Retina (tissue), 1 donor: ENCODE data around the gene DOCK8.

ENCODE experiments used
- DNase-seq: peaks from one replicate; pipeline ENCODE4 v3.0.0-alpha.2; 2016

The DOCK8 gene

DNA sequence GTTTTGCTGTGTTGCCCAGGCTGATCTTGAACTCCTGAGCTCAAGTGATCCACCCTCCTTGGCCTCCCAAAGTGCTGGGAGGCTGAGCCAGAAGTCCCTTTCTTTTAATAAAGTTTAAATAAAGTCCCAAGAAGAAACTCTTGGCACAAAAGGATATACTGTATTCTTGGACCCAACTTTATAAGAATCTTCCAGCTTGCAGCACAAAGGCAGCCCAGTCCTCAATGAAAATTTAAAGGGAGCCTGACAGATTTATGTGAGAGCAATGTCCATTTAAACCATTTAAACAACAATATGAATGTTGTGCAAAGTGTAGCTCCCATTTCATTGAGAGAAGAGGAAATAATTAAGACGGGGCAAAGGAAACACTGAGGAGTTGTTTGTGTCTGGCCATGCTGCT, 217.0 kb downstream of the DOCK8 start:
- no peak for DNase-seq

GRCh38 chr9:436482-436881, 221.8 kb downstream of the DOCK8 start:
- DNase-seq: no peak

DNA sequence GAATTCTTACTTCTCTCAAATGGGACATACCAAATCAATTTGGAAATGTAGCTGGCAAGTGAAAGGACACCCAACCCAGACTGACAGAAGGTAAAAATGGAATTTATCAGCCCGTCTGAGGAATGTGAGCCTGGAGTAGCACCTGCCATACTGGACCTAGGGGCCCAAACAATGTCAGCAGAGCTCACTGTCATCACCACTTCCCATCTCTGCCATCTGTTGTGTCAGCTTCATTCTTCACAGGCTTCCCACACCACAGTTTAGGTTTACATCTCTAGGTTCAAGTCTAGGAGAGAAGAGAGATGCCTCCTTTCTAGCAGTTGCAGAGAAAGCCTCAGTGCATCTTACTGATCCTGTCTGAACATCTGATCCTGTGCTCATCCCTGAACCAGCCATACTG, 222.4 kb downstream of the DOCK8 start:
- DNase-seq: no peak

DNA sequence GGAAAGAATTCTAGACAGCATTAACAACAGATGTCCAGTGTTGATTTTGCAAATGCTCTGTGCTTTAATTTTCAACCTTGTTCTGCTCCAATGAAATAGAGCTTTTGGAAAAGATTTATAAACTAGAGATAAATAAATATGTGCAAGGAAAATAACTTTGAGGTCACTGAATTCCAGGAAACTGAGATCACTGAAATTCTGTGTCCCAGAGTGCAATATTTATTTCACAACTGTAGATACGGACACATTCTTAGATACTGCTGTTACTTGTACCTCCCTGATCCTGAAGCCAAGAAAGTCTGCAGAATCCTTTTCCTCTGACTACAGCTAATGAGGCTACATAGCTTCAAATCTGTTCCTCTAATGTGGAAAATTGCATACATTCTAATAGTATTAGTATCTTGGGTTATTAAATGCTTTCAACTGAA, 222.9 kb downstream of the DOCK8 start:
- no peak for DNase-seq

GRCh38 chr9:438066-438465, 223.4 kb downstream of the DOCK8 start:
- no peak for DNase-seq

DNA sequence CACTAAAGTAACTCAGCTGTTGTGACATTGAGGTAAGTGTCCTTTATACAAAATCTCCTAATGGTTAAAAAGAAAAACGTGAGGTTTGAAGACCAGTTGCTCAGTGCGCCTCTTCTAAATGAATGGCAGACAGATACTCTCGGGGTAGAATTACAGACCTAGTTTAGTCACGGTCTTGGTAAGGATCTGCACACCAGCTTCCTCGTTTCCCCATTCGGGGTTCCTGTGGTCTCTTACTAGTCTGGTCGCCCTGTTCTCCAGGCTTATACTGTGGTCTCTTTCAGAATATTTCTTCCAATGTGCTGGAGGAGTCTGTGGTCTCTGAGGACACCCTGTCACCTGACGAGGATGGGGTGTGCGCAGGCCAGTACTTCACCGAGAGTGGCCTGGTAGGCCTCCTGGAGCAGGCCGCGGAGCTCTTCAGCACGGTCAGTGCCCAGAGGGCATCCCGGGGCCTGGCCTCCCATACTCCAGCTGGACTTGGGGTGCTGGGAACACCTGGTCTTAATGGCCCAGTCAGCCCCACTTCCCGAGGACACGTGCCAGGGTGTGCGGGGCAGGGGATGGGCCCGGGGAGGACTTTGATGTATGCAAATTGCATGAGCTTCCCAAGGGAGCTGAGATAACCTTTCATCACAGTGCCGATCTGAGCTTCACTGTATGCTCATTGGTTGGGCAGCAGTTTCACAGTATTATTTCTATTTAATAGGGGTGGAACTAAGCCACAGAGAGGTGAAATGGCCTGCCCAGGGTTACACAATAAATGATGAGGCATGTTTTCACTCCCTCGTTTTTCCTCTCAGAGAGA, 224.5 kb downstream of the DOCK8 start:
- DNase-seq: no peak

- DNase-seq: no peak
Observed at GRCh38 chr9:441126-441525, 226.5 kb downstream of the DOCK8 start.

- no peak for DNase-seq
Observed at GRCh38 chr9:444528-444927, 229.9 kb downstream of the DOCK8 start.

DNA sequence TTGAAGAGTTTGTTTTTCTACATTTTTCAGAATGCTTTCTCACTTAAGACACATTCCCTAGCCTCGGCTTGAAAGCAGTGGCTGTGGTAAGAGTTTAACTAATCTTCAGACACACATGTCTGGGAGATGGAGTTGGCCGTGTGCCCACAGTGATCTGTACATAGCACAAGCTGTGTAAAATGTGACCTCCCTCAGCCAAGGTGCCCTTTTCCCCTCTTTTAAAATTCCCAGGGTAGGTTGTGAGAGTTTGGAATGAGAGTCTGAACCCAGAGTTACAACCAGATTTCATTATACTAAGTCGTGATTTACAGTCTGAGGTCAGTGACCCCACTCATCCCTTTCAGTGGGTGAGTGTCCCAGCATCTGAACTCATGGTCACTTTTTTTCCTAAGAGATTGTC, 230.4 kb downstream of the DOCK8 start:
- DNase-seq: no peak

DNA sequence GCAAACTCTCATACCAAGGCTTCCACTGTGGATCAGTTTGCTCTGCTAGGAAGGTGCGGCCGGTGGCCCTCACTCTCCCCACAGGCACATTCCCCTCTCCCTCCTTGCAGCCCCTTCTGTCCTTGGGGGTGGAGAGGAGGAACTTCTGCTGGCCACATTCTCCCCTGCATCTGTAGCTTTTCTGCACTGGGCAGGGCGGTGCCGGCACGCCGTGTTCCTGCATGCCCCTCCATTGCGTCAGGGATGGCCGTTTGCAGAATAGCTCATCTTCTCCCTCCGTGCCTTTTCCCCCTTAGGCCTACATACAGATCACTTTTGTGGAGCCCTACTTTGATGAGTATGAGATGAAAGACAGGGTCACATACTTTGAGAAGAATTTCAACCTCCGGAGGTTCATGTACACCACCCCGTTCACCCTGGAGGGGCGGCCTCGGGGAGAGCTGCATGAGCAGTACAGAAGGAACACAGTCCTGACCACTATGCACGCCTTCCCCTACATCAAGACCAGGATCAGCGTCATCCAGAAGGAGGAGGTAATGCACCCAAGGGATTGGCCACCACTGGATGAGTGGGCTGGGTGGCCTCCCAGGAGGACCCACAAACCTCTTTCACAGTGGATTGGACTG, 231.5 kb downstream of the DOCK8 start:
- DNase-seq: no peak

DNA sequence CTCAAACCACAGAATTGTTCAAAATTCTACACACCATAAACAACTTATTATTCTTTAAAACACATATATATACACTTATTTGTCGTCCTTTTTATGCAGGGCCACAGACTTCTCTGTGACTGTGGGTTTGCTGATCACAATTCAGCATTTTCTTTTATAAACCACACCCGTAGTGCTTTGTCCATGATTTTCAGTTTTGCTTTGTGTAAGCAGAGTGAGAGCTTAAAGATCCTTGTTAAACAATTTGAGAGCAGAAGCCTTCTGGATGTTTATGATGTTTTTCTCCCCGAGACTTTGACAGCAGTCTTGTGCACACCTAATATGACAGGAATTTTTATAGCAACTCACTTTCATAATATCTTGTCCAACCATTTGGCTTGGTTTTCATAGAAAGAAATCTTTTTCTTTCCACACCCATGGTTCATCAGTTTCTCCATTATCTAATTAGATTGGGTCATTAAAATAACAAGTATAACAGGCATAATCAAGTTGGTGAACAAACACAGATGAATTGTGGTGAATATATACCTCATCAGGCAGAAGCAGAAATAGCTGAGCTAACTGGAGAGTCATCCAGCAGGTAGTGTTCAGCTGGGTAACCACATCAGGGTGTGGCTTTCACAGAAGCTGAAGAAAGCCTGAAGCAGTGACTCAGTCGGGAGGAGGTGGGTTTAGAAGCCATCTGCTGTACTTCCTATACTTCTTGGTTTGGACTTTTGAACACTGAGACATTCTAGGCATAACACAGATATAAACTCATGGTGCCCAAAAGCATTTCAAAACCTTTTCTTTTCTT, 232.8 kb downstream of the DOCK8 start:
- no peak for DNase-seq

- DNase-seq: no peak
Observed at GRCh38 chr9:450057-450456, 235.4 kb downstream of the DOCK8 start.

DNA sequence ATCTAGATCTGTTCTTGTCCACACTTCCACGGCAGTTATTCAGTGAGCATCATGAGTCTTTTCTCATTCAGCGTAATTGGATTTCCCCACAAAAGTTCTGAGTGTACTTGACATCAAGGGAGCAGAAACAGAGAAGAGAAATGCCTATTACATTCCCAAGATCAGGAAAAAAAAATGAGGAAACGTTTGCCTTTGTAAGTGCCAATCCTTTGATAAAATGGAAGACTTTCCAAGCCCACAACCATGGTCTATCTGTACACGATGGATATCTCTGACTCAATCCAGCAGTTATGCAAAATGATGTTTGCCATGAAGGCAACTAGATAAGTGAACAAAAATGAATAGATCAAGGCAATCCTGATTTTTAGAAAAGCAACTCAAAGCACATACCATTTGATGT, 235.9 kb downstream of the DOCK8 start:
- no peak for DNase-seq

- DNase-seq: no peak
Observed at GRCh38 chr9:453832-454231, 239.2 kb downstream of the DOCK8 start.

DNA sequence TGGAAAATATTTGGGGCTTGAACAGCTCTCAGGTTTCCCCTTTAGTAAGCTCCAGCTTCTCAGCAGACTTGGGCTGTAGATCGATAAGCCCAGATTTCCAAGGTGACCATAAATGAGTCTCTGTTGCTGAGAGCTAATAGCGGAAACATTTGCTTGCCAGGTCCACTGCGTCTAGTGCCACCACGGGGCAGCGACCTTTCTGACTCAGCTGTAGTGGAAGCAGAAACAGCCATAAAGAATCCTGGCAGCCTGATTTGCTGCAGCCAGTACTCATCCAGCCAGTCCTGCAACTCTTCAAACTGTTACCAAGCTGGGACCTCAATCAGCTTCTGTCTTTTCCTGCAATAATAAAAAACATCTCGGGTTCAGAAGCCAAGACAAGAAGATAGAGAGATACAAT, 241.7 kb downstream of the DOCK8 start:
- no peak for DNase-seq

DNA sequence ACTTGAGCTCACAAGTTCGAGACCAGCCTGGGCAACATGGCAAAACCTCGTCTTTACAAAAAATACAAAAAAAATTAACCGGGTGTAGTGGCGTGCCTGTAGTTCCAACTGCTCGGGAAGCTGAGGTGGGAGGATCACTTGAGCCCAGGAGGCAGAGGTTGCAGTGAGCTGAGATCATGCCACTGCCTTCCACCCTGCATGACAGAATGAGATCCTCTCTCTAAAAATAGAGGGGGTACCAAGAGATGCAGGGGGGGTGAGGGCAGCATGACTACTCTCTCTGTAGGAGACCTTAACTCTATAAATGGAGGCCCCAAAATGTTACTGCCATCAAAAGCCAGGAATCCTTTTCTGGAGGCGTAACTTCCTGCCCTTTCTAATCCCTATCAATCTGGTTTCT, 243.9 kb downstream of the DOCK8 start:
- no peak for DNase-seq

- no peak for DNase-seq
Observed at GRCh38 chr9:459491-460444, 245.1 kb downstream of the DOCK8 start.

GRCh38 chr9:462121-462520, 247.5 kb downstream of the DOCK8 start:
- no peak for DNase-seq

DNA sequence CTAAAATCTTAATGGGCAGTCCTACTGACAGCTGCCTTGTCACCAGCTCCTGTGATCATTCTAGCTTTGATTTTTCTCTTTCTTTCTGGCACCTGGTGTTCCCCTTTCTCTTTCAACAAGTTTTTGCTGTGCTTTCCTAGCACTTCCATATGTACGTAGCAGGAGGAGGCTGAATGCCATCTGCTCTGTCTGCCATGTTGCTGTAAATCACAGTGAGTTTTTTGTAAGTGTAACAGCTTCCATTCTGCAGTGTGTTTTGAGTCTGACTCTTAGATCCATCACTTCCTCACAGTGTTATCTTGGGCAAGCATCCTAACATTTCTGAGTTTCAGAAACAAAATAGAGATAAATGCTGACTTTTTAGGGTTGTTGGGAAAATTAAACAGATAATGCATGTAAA, 247.9 kb downstream of the DOCK8 start:
- no peak for DNase-seq

DNA sequence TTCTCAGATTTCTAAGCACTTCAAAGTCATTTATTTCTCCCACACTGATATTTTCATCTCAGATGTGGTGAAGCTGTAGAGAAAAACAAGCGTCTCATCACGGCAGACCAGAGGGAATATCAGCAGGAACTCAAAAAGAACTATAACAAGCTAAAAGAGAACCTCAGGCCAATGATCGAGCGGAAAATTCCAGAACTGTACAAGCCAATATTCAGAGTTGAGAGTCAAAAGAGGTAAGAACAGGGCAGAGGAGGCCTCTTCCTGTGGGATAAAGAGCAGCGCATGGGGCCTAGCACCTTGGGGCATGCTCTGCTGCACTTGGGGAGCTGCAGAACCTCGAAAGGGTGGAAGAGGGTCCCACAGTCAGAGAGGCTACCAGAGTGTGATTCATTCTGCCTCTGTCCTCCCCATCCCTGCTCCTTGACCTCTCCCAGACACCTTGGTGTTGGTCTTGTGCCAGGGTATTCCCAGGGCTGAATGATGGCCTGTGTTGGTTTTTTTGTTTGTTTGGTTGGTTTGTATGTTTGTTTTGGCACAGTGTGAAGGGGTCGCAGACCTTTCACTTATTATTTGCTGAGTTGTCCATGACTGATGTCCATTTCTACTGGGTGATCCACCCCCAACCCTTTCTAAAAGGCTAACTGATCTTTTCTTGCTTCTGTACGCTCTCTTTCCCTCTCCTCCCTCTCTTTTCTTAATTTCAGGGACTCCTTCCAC, 248.9 kb downstream of the DOCK8 start:
- no peak for DNase-seq

DNA sequence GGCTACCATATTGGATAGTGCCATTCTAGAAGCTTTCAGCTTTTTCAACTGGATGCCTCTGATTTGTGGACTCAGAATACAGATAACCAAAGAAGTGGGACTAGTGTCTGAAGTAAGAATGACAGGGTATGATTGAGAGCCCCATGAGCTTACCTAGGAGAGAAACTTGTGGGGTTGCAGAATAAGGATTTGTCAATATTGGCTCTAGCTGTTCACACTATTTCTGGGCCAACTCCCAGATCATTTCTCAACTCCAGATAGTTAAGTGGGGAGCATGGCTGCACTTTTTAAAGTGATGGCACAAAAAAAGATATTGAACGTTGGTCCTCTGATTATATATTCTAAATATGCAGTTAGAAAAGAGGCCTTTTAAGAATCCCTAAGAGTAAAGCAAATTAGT, 252.1 kb downstream of the DOCK8 start:
- no peak for DNase-seq
